DOHH2 (cell line): ENCODE measurements around the gene NRN1.

Experiments used
- H3F3A ChIP-seq: fragments of 200-600 bp; sonication (generic), shearing (Covaris generic); 2 replicates; pipeline ENCODE4 v1.6.0; 2016; ENCODE audit warnings: antibody characterized with exemption, mild to moderate bottlenecking; ENCODE audit not compliant: control insufficient read depth, insufficient read depth
- H3K27ac ChIP-seq: fragments of 200-600 bp; sonication (generic); 2 replicates; pipeline ENCODE4 v1.5.1; 2014; ENCODE audit warnings: low read depth, mild to moderate bottlenecking, low read length, moderate library complexity
- H3K27me3 ChIP-seq: fragments of 200-600 bp; sonication (generic); 2 replicates; pipeline ENCODE4 v1.6.1; 2014; ENCODE audit warnings: mild to moderate bottlenecking, low read length, mixed read lengths; ENCODE audit not compliant: control insufficient read depth
- H3K36me3 ChIP-seq: fragments of 200-600 bp; sonication (generic); 2 replicates; pipeline ENCODE4 v1.6.1; 2014; ENCODE audit warnings: mild to moderate bottlenecking, low read length, moderate library complexity, mixed read lengths; ENCODE audit not compliant: control insufficient read depth
- H3K4me1 ChIP-seq: fragments of 200-600 bp; sonication (generic); 2 replicates; pipeline ENCODE4 v1.6.1; 2014; ENCODE audit warnings: mild to moderate bottlenecking, low read length, mixed read lengths; ENCODE audit not compliant: control insufficient read depth
- H3K4me2 ChIP-seq: fragments of 200-600 bp; sonication (generic); 2 replicates; pipeline ENCODE4 v1.6.0; 2014; ENCODE audit warnings: mild to moderate bottlenecking, low read length, moderate library complexity
- H3K4me3 ChIP-seq: fragments of 200-600 bp; sonication (generic); 2 replicates; pipeline ENCODE4 v1.5.1; 2014; ENCODE audit warnings: mild to moderate bottlenecking, low read length, mixed read lengths
- H3K79me2 ChIP-seq: fragments of 200-600 bp; sonication (generic); 2 replicates; pipeline ENCODE4 v1.6.1; 2014; ENCODE audit warnings: mild to moderate bottlenecking, low read length, mixed read lengths; ENCODE audit not compliant: control insufficient read depth
- H3K9me2 ChIP-seq: fragments of 200-600 bp; sonication (generic); replicated peaks from 2 replicates; pipeline ENCODE4 v1.6.1; 2014; ENCODE audit warnings: mild to moderate bottlenecking, low read length, mixed read lengths; ENCODE audit not compliant: control insufficient read depth
- H3K9me3 ChIP-seq: fragments of 200-600 bp; sonication (generic); 2 replicates; pipeline ENCODE4 v1.6.1; 2014; ENCODE audit warnings: antibody characterized with exemption, low read length, mixed read lengths; ENCODE audit not compliant: control insufficient read depth, insufficient read depth
- H4K20me1 ChIP-seq: fragments of 200-600 bp; sonication (generic); 2 replicates; pipeline ENCODE4 v1.6.0; 2014; ENCODE audit warnings: low read depth, mild to moderate bottlenecking, antibody characterized with exemption, low read length, moderate library complexity; ENCODE audit not compliant: control insufficient read depth, insufficient read depth
- EZH2phosphoT487 ChIP-seq: fragments of 200-600 bp; sonication (generic); IDR thresholded peaks from 2 replicates; pipeline ENCODE4 v1.6.1; 2017; ENCODE audit warnings: borderline replicate concordance, mild to moderate bottlenecking, antibody characterized with exemption, low read length, moderate library complexity, mixed read lengths
- TF ChIP-seq, protein P1 (sequence below): fragments of 200-600 bp; sonication (generic); IDR thresholded peaks from one replicate; pipeline ENCODE4 v1.5.1; 2014; ENCODE audit warnings: antibody characterized with exemption, mild to moderate bottlenecking, low read depth, low read length; ENCODE audit not compliant: poor library complexity, severe bottlenecking

NRN1 gene

DNA sequence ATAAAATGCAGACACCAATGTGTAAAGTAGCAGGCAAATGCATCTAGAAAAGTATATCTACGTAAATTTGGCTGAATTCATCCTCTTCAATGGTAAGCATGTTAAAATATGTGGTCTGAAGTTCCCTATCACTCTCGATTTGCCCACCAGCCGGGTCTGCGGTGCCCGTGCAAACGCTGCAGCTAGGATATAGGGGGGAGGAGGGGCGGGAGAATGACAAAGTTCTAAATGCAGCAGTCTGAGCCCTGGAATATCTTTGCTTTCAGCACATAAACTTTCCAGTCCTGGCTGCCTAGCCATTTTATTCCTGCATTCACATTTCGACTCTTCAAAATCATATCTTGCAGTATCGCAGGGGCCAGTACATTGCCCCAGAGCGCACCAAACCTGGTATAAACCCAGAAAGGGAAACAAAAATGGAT lies 708 bp downstream of the NRN1 start:
- Histone ChIP-seq H3F3A (peaks cover 9% of the 10 kb centered on the region; the same call in 1 of the 2 replicates), H3K4me3 (peak overlapping the region; percentile 66), H3K9me2 (no peaks in the 10 kb centered on the region), H3K9me3 (no peaks in the 10 kb centered on the region), H3K27me3 (peaks cover 38% of the 10 kb centered on the region), H3K27ac (no peak overlapping the region), H3K4me1 (peaks cover 20% of the 10 kb centered on the region), H3K4me2 (peak overlapping the region; percentile 67), H3K36me3 (no peaks in the 10 kb centered on the region), H3K79me2 (no peaks in the 10 kb centered on the region; the same call in 1 of the 2 replicates), H4K20me1 (no peaks in the 10 kb centered on the region)
- TF ChIP-seq, protein P1, sequence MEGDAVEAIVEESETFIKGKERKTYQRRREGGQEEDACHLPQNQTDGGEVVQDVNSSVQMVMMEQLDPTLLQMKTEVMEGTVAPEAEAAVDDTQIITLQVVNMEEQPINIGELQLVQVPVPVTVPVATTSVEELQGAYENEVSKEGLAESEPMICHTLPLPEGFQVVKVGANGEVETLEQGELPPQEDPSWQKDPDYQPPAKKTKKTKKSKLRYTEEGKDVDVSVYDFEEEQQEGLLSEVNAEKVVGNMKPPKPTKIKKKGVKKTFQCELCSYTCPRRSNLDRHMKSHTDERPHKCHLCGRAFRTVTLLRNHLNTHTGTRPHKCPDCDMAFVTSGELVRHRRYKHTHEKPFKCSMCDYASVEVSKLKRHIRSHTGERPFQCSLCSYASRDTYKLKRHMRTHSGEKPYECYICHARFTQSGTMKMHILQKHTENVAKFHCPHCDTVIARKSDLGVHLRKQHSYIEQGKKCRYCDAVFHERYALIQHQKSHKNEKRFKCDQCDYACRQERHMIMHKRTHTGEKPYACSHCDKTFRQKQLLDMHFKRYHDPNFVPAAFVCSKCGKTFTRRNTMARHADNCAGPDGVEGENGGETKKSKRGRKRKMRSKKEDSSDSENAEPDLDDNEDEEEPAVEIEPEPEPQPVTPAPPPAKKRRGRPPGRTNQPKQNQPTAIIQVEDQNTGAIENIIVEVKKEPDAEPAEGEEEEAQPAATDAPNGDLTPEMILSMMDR = no peak
- TF ChIP-seq EZH2phosphoT487 = no peak

DNA sequence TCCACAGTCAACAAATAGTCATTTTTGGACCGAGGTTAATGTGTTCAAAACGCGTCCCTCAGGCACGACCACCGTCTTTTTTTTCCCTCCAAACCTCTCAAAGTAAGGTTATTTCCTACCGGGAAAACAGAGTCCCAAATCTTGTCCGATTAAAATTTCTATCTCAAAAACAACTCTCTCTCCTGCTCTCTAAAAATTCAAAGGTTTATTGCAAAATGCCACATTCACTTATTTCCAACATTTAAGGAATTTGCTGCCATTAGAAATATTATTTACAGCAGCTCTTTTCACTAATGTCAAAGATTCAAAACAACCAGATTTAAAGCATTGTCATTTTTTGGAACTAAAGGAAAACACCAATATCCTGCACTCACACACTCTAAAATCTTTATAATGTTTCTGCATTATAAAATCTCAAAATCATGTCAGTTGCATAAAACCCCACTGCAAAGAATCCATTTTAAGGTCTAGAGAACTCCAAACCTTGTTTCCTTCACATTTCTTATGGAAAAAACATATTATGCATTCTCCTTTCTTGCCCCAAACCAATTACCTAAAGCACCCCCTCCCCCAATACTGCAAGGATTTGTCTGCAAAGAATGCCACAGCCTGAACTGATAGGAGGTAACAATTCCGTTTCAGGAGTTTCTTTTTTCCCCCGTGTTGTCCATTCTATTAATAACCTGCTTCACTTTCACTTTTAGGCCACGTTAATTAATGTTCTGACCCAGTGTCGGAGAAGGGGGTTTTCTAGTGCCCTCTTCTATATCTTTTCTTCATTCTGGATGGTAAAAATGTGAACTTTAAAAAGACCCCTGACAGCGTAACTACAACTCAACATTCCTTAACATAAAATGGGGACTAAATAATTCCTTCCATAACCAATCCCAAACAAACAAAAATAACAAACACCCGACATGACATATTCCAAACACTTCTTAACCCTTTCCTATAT lies 1.4 kb downstream of the NRN1 start:
- peaks cover 40% of the 10 kb centered on the region for H3K27me3 ChIP-seq
- H3K4me1 ChIP-seq = peaks cover 20% of the 10 kb centered on the region
- H3K4me3 ChIP-seq = peak overlapping the region; percentile 66
- no peaks in the 10 kb centered on the region for H3K9me3 ChIP-seq
- H3K36me3 ChIP-seq = no peaks in the 10 kb centered on the region
- no peak for TF ChIP-seq EZH2phosphoT487
- TF ChIP-seq, protein P1 = no peak
- peak overlapping the region; percentile 67 for H3K4me2 ChIP-seq
- no peaks in the 10 kb centered on the region for H4K20me1 ChIP-seq
- peaks cover 9% of the 10 kb centered on the region; the same call in 1 of the 2 replicates for H3F3A ChIP-seq
- no peaks in the 10 kb centered on the region for H3K9me2 ChIP-seq
- H3K79me2 ChIP-seq = no peaks in the 10 kb centered on the region; the same call in 1 of the 2 replicates
- no peak overlapping the region for H3K27ac ChIP-seq

DNA sequence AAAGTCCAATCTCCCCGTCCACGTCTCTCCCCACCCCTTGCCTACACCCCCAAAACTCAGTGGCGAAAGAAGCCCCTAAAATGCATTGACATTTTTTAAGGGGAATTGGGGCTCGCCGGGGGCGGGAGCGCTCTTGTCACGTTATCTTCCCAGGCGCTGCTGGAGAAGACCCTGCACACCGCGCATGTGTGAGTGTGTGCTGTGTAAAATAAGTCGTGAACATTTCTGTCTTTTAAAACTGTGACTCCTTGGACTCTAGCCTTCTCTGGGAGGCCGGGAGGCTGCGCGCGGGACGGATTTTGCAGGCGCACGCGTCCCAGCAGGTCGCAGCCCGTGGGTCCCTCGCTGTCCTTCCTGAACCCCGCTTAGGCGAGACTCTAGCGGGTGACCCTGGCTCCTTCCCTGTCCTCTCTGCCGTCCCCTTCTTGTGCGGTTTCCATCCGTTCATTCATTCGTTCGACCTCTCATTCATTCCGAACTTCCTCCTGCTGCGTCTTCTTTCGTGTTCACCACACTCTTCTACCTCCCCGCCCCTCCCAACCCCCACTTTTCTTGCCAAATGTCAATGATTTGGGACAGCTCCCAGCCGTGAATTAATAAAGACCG lies 2.2 kb downstream of the NRN1 start:
- TF ChIP-seq, protein P1 = no peak
- no peak for TF ChIP-seq EZH2phosphoT487
- Histone ChIP-seq H3K4me3 (peak overlapping the region; percentile 66), H3K4me1 (peaks cover 20% of the 10 kb centered on the region), H3K79me2 (no peaks in the 10 kb centered on the region; the same call in 1 of the 2 replicates), H4K20me1 (no peaks in the 10 kb centered on the region), H3F3A (peaks cover 9% of the 10 kb centered on the region; the same call in 1 of the 2 replicates), H3K9me2 (no peaks in the 10 kb centered on the region), H3K9me3 (no peaks in the 10 kb centered on the region), H3K27ac (no peak overlapping the region), H3K4me2 (peak overlapping the region; percentile 67), H3K36me3 (no peaks in the 10 kb centered on the region), H3K27me3 (peaks cover 45% of the 10 kb centered on the region)
